Measurements from ENCODE around the gene MRPL16.
"Not testable (repeated sequence)": the region's sequence is repeated elsewhere in the genome, so short reads cannot be mapped to it uniquely, and the experiment has no call there.

MRPL16 gene

GRCh38 chr11:59829358-59829757 is 18.8 kb upstream of the MRPL16 start:
- Mint-ChIP-seq H3K27ac (no peak overlapping the region), H3K4me1 (ENCODE audit: low read depth) (peaks cover 8% of the 10 kb centered on the region), H3K27me3 (no peaks in the 10 kb centered on the region), H3K36me3 (ENCODE audit: low read depth) (no peaks in the 10 kb centered on the region), H3K4me3 (no peak overlapping the region), H3K9me3 (no peaks in the 10 kb centered on the region)

DNA sequence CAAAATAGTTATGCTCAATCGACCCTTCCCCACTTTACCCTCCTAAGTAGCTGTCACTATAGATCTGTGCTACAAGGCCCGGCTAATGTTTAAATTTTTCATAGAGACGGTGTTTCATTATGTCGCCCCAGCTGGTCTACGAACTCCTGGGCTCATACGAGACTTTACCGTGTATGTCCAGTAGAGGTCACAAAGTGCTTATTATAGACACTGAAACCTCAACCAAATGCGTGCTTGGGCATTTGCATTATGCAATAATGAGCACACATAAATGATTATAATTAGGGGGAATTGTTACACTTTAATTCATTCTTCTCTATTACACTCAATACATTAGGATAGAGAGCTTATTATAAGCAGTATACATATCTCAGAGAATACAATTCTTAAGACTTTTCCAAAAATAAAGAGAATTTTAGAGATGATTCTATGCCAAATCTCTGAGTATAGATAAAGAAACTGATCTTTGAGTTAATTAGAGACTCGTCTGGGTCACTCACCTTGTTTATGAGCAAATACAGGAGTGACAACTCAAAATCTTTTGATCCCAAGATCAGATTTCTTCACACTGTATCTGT is 12.5 kb upstream of the MRPL16 start:
- Mint-ChIP-seq H3K9me3 (no peaks in the 10 kb centered on the region), H3K27ac (no peak overlapping the region), H3K27me3 (no peaks in the 10 kb centered on the region), H3K4me3 (no peak overlapping the region), H3K4me1 (ENCODE audit: low read depth) (peaks cover 14% of the 10 kb centered on the region), H3K36me3 (ENCODE audit: low read depth) (no peaks in the 10 kb centered on the region)

DNA sequence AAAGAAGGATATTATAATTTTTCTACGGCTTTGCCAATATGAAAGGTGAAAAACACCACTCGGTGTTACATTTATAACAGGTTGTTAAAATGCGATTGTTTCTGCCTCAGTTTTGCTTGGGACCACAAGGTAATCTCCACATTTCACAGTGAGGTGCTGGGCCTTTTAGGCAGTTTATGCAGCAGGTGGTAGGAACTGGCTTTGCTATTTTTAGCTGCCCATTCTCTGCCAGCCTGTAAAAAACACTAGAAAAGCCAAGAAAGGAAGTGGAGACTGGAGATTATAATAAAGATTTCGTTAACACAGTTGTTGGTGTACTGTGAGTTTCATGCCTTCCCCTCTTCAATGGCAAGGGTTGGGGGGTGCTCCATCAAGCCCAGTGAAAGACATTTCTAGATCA is 8.0 kb upstream of the MRPL16 start:
- H3K4me3 Mint-ChIP-seq: no peak overlapping the region
- no peak overlapping the region for H3K27ac Mint-ChIP-seq
- no peaks in the 10 kb centered on the region for H3K36me3 Mint-ChIP-seq (ENCODE audit: low read depth)
- no peaks in the 10 kb centered on the region for H3K27me3 Mint-ChIP-seq
- peaks cover 19% of the 10 kb centered on the region for H3K4me1 Mint-ChIP-seq (ENCODE audit: low read depth)
- no peaks in the 10 kb centered on the region for H3K9me3 Mint-ChIP-seq

DNA sequence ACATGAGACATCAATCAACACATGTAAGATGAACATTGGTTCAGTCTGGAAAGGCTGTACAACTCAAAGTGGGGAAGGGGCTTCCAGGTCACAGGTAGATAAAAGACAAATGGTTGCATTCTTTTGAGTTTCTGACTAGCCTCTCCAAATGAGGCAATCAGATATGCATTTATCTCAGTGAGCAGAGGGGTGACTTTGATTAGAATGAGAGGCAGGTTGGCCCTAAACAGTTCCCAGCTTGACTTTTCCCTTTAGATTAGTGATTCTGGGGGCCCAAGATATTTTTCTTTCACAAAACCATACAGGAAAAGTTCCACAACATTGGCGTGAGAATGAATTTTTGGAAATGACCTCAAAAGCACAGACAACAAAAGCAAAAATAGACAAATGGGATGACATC is 5.9 kb upstream of the MRPL16 start:
- not testable (repeated sequence) for H3K36me3 Mint-ChIP-seq (ENCODE audit: low read depth)

DNA sequence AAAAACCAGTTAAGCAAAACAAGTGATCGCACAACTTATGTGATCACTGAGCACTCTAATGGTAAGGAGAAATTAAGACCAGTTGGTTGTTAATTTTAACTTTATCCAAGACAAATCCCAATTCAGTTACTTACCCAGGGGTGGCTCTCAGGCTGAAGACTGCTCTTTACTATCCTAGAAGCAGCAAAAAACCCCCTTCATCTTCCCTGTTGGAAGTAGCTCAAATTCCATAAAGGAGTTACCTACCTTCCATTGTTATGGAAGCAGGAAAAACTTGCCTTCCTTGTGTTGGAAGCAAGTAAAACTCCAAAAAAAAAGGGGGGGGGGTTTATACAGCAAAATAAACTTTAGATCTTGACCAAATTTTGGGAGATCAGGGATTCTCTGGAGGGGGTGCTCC is 5.2 kb upstream of the MRPL16 start:
- Mint-ChIP-seq H3K4me1 (ENCODE audit: low read depth) (peaks cover 21% of the 10 kb centered on the region), H3K4me3 (no peak overlapping the region), H3K9me3 (peaks cover 5% of the 10 kb centered on the region), H3K27ac (no peak overlapping the region), H3K27me3 (no peaks in the 10 kb centered on the region), H3K36me3 (ENCODE audit: low read depth) (no peaks in the 10 kb centered on the region)

More for the DNA sequence above, 5.9 kb upstream of the MRPL16 start:
- not testable (repeated sequence) for H3K4me3 Mint-ChIP-seq, H3K27me3 Mint-ChIP-seq, H3K9me3 Mint-ChIP-seq, H3K27ac Mint-ChIP-seq
- H3K4me1 Mint-ChIP-seq (ENCODE audit: low read depth): peaks cover 15% of the 10 kb centered on the region

DNA sequence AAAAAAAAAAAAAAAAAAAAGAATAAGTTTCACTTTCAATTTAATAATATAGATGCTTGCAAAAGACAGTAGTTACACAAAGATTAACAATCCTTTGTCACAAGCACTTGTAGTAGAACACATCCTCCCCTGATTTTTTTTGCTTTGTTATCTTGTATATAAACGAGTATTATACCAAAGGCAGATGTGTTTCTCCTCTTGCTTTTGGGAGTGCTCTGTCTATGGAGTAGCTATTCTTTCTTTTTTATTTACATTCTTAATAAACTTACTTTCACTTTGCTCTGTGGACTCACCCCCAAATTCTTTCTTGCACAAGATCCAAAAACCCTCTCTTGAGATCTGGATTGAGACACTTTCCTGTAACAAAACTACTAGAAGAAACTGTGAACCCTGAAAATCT is 3.4 kb upstream of the MRPL16 start:
- H3K4me1 Mint-ChIP-seq (ENCODE audit: low read depth): peaks cover 24% of the 10 kb centered on the region
- no peak overlapping the region for H3K4me3 Mint-ChIP-seq
- H3K27ac Mint-ChIP-seq: no peak overlapping the region
- H3K9me3 Mint-ChIP-seq: peaks cover 5% of the 10 kb centered on the region
- H3K27me3 Mint-ChIP-seq: no peaks in the 10 kb centered on the region
- H3K36me3 Mint-ChIP-seq (ENCODE audit: low read depth): no peaks in the 10 kb centered on the region

- Mint-ChIP-seq H3K4me1 (ENCODE audit: low read depth) (peaks cover 21% of the 10 kb centered on the region), H3K36me3 (ENCODE audit: low read depth) (peaks cover 5% of the 10 kb centered on the region), H3K27ac (no peak overlapping the region), H3K9me3 (peaks cover 5% of the 10 kb centered on the region), H3K27me3 (no peaks in the 10 kb centered on the region), H3K4me3 (no peak overlapping the region)
Observed at GRCh38 chr11:59813364-59813763, 2.8 kb upstream of the MRPL16 start.

DNA sequence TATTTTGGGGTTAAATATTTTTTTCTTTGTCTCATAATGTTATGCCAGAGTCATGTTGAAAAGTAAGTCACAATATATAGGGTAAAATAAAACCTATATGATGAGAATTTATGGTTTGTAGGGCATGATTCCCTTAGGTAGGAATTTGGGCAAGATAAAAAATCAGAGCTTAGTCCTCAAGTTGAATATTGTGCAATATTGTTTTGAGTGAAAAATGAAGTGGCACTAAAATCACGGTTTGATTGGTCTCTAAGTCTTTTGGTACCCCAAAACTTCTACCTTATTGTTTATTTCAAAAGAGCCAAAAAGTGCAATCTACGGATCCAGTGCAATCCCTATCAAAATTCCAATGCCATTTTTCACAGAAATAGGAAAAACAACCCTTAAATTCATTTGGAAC is 1.6 kb upstream of the MRPL16 start:
- H3K36me3 Mint-ChIP-seq (ENCODE audit: low read depth): peaks cover 9% of the 10 kb centered on the region
- no peaks in the 10 kb centered on the region for H3K27me3 Mint-ChIP-seq
- no peak overlapping the region for H3K27ac Mint-ChIP-seq
- peaks cover 18% of the 10 kb centered on the region for H3K4me1 Mint-ChIP-seq (ENCODE audit: low read depth)
- no peak overlapping the region for H3K4me3 Mint-ChIP-seq
- H3K9me3 Mint-ChIP-seq: peaks cover 5% of the 10 kb centered on the region

DNA sequence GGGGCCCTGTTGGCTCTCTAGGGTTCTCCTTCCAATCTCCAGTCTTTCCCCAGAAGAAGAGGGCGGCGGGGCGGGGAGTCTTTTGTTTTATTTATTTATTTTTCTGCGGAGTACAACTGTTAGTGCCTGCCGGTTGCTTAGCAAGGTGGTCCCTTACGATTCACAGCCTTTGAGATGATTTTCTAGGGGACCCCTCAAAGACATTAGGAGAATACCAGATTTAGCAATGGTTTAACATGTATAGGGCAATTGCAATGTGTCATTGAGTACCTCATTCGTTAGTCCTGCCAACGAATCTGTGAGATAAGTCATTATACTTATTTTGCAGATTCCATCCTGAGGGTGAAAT is 307 bp upstream of the MRPL16 start:
- H3K27ac Mint-ChIP-seq: peak overlapping the region; percentile 89
- peaks cover 20% of the 10 kb centered on the region for H3K36me3 Mint-ChIP-seq (ENCODE audit: low read depth)
- peaks cover 5% of the 10 kb centered on the region for H3K9me3 Mint-ChIP-seq
- H3K4me3 Mint-ChIP-seq: peak overlapping the region; percentile 94
- H3K4me1 Mint-ChIP-seq (ENCODE audit: low read depth): peaks cover 18% of the 10 kb centered on the region
- no peaks in the 10 kb centered on the region for H3K27me3 Mint-ChIP-seq

- H3K9me3 Mint-ChIP-seq: peaks cover 5% of the 10 kb centered on the region
- H3K36me3 Mint-ChIP-seq (ENCODE audit: low read depth): peaks cover 28% of the 10 kb centered on the region
- H3K4me1 Mint-ChIP-seq (ENCODE audit: low read depth): peaks cover 14% of the 10 kb centered on the region
- no peak overlapping the region for H3K4me3 Mint-ChIP-seq
- peak overlapping the region; percentile 7 for H3K27ac Mint-ChIP-seq
- H3K27me3 Mint-ChIP-seq: no peaks in the 10 kb centered on the region
Observed at GRCh38 chr11:59807047-59807610, 3.4 kb downstream of the MRPL16 start.

- H3K36me3 Mint-ChIP-seq (ENCODE audit: low read depth): peaks cover 31% of the 10 kb centered on the region
- no peak overlapping the region for H3K27ac Mint-ChIP-seq
- H3K27me3 Mint-ChIP-seq: no peaks in the 10 kb centered on the region
- no peak overlapping the region for H3K4me3 Mint-ChIP-seq
- no peaks in the 10 kb centered on the region for H3K9me3 Mint-ChIP-seq
- H3K4me1 Mint-ChIP-seq (ENCODE audit: low read depth): peaks cover 4% of the 10 kb centered on the region
Observed at GRCh38 chr11:59804061-59804460, 6.5 kb downstream of the MRPL16 start.

DNA sequence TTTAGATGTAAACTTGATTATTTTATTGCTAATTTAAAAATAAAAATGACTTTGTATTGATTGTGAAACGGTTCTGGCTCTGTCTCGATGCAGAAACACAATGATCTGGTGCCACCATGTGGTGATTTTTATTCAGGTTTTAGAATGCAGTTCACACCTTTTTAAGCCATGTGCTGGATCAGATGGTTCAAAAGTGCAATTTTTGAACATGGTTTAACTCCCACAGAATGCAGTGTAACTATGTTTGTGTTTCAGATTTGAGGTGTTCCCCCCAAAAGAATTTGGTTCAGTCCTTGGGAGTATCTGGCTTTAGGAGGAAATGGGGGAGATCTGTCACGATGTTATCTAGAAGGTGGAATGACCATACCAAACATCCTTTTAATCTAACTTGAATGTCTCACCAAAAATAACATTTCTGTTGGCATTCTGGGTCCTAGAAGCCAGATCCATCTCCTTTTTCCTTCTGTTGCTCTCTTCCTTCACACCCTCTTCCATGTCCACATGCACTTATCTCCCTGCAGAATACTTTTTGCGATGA is 7.9 kb downstream of the MRPL16 start:
- H3K27me3 Mint-ChIP-seq: no peaks in the 10 kb centered on the region
- H3K27ac Mint-ChIP-seq: no peak overlapping the region
- H3K4me1 Mint-ChIP-seq (ENCODE audit: low read depth): no peaks in the 10 kb centered on the region
- H3K36me3 Mint-ChIP-seq (ENCODE audit: low read depth): peaks cover 25% of the 10 kb centered on the region
- H3K4me3 Mint-ChIP-seq: no peak overlapping the region
- H3K9me3 Mint-ChIP-seq: no peaks in the 10 kb centered on the region

- H3K36me3 Mint-ChIP-seq (ENCODE audit: low read depth): peaks cover 26% of the 10 kb centered on the region
- no peaks in the 10 kb centered on the region for H3K9me3 Mint-ChIP-seq
- no peak overlapping the region for H3K27ac Mint-ChIP-seq
Observed at GRCh38 chr11:59801981-59802638, 8.5 kb downstream of the MRPL16 start.

DNA sequence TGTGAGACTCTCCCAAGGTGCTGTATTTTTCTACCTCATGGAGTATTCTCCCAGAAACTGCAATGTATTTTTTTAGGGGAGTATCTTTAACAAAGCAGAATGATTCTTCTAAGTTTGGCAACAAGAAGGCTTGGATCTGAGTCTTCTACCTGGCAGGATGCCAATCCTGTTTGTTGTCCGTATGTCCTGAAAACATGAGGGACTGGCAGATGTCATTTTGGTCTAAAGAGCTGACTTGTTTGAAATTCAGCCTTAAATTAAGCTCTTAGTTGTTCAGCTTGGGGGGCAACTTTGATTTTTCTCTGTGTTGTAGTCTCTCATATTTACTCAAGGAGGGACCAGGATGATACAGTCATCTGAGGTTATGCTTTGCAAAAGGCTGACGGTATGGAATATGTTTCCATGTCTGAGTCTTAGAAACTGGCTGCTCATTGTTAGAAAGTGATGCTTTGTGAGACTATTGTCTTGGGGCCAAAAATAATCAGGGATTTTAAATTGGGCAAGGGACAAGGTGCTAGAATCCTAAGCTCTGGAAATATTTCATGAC is 9.3 kb downstream of the MRPL16 start:
- no peak overlapping the region for H3K4me3 Mint-ChIP-seq
- H3K27ac Mint-ChIP-seq: no peak overlapping the region
- no peaks in the 10 kb centered on the region for H3K4me1 Mint-ChIP-seq (ENCODE audit: low read depth)
- H3K27me3 Mint-ChIP-seq: no peaks in the 10 kb centered on the region
- H3K36me3 Mint-ChIP-seq (ENCODE audit: low read depth): peaks cover 20% of the 10 kb centered on the region
- H3K9me3 Mint-ChIP-seq: no peaks in the 10 kb centered on the region

More at GRCh38 chr11:59801981-59802638, 8.5 kb downstream of the MRPL16 start:
- no peaks in the 10 kb centered on the region for H3K4me1 Mint-ChIP-seq (ENCODE audit: low read depth)
- H3K4me3 Mint-ChIP-seq: no peak overlapping the region
- H3K27me3 Mint-ChIP-seq: no peaks in the 10 kb centered on the region

DNA sequence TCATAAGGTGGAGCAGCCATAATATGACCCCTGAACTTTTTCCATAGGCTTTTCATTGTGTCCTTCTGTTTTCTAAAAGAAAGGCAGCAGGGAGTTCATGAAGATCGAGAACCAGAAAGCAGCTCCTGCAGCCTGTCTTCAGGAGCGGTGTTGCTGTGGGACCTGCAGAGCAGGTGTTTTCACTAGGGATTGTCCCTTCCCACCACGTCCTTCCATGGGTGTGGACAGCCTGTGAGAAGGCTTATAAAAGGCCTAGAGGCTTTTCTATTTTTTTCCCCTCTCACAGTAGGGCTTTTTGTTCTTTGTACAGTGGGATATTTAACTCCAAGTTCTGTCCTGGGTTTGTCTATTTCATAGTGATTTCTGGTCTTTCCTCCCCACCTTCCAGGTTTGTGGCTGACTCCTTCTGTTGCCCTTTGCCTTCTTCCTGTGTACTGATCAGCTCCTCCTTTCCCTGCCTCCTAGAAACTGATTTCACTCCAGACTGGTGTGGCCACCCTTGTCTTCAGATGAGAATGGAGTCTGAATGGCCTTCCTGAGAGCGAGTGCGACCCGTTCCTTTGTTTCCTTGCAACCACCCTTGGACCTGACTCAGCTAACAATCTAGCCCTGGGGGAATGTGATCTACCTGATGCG is 10.1 kb downstream of the MRPL16 start:
- Mint-ChIP-seq H3K27ac (no peak overlapping the region), H3K27me3 (no peaks in the 10 kb centered on the region), H3K4me3 (no peak overlapping the region), H3K36me3 (ENCODE audit: low read depth) (peaks cover 18% of the 10 kb centered on the region), H3K4me1 (ENCODE audit: low read depth) (no peaks in the 10 kb centered on the region), H3K9me3 (no peaks in the 10 kb centered on the region)
